Measurements from ENCODE around the gene ISG20.

Gene ISG20

GRCh38 chr15:88695101-88695500 is 56.3 kb downstream of the ISG20 start:
- DNase-seq, result no peak

GRCh38 chr15:88695691-88696251 is 57.0 kb downstream of the ISG20 start:
- DNase-seq, result peak; percentile 86

GRCh38 chr15:88696254-88696653 is 57.4 kb downstream of the ISG20 start:
- no peak for DNase-seq

GRCh38 chr15:88697276-88697675 is 58.5 kb downstream of the ISG20 start:
- DNase-seq, result no peak

GRCh38 chr15:88699861-88700260 is 61.0 kb downstream of the ISG20 start:
- DNase-seq, result no peak

GRCh38 chr15:88700716-88701115 is 61.9 kb downstream of the ISG20 start:
- DNase-seq, result no peak

- no peak for DNase-seq
Observed at GRCh38 chr15:88701561-88702095, 62.8 kb downstream of the ISG20 start.

- no peak for DNase-seq
Observed at GRCh38 chr15:88702983-88703382, 64.2 kb downstream of the ISG20 start.

- DNase-seq, result no peak
Observed at GRCh38 chr15:88703533-88703932, 64.7 kb downstream of the ISG20 start.

- DNase-seq, result peak; percentile 90
Observed at GRCh38 chr15:88704791-88705768, 66.3 kb downstream of the ISG20 start.

GRCh38 chr15:88705769-88706165 is 67.0 kb downstream of the ISG20 start:
- no peak for DNase-seq

Data from right forelimb (tissue), 1 donor.